GM12878 (cell line): ENCODE measurements around the gene SOCS4. TPM values are rescaled to one million over a fixed set of nuclear protein-coding genes. Genes with fewer than 3 reads are reported as not detected.
A peak's percentile ranks its signal among the peaks of the same experiment; 100 is the strongest.

Source experiments
- BACH1 ChIP-seq: fragments of 450-650 bp; IDR thresholded peaks from 2 replicates; pipeline ENCODE4 v1.6.1; 2017; ENCODE audit warnings: mild to moderate bottlenecking, borderline replicate concordance
- CBFB ChIP-seq: IDR thresholded peaks from 2 replicates; pipeline ENCODE4 v1.6.1; 2016; ENCODE audit warnings: antibody characterized with exemption, low read depth
- CEBPB ChIP-seq, 2 experiments: fragments of 150-350 bp in 1 of 2; IDR thresholded peaks; 2 replicates each; pipeline ENCODE4 v1.6.1; 2012 to 2014; ENCODE audit warnings: low read depth in 2 of 2, low read length in 2 of 2, borderline replicate concordance in 1 of 2, inconsistent platforms in 1 of 2
- CREB1 ChIP-seq: IDR thresholded peaks from 2 replicates; pipeline ENCODE4 v1.6.1; 2012; ENCODE audit warnings: low read depth, mild to moderate bottlenecking, inconsistent platforms
- DPF2 ChIP-seq: fragments of 450-650 bp; IDR thresholded peaks from 2 replicates; pipeline ENCODE4 v1.6.1; 2017; ENCODE audit warnings: mild to moderate bottlenecking
- EGR1 ChIP-seq, 2 experiments: IDR thresholded peaks; 1 replicate in 1 of 2; 2 replicates in 1 of 2; pipeline ENCODE4 v1.6.1; 2011 to 2012; ENCODE audit warnings: low read depth in 2 of 2, low read length in 2 of 2, borderline replicate concordance in 1 of 2, mild to moderate bottlenecking in 1 of 2, moderate library complexity in 1 of 2
- IKZF1 ChIP-seq: fragments of 450-650 bp; conservative IDR thresholded peaks from 2 replicates; pipeline ENCODE4 v1.6.1; 2017; ENCODE audit warnings: antibody characterized with exemption, mild to moderate bottlenecking
- KLF5 ChIP-seq: fragments of 450-650 bp; IDR thresholded peaks from 2 replicates; pipeline ENCODE4 v1.6.1; 2014; ENCODE audit warnings: mild to moderate bottlenecking; ENCODE audit not compliant: partially characterized antibody
- MTA2 ChIP-seq: fragments of 450-650 bp; IDR thresholded peaks from 2 replicates; pipeline ENCODE4 v1.6.1; 2016; ENCODE audit warnings: low read depth, mild to moderate bottlenecking, moderate library complexity
- MXI1 ChIP-seq: fragments of 150-350 bp; IDR thresholded peaks from 2 replicates; pipeline ENCODE4 v1.6.1; 2011; ENCODE audit warnings: low read depth, mild to moderate bottlenecking, inconsistent platforms, low read length, improper control_type of control experiment
- MYB ChIP-seq: fragments of 150-350 bp; IDR thresholded peaks from 2 replicates; pipeline ENCODE4 v1.6.1; 2014; ENCODE audit warnings: mild to moderate bottlenecking, low read depth, low read length, borderline replicate concordance
- NRF1 ChIP-seq: conservative IDR thresholded peaks from 2 replicates; pipeline ENCODE4 v1.6.1; 2011; ENCODE audit warnings: mild to moderate bottlenecking, low read depth, low read length, improper control_type of control experiment
- PAX5 ChIP-seq: IDR thresholded peaks from 2 replicates; pipeline ENCODE4 v1.6.1; 2011; ENCODE audit warnings: low read depth, low read length, borderline replicate concordance
- PML ChIP-seq: IDR thresholded peaks from 2 replicates; pipeline ENCODE4 v1.6.1; 2012; ENCODE audit warnings: low read length, inconsistent platforms
- POU2F2 ChIP-seq: IDR thresholded peaks from 3 replicates; pipeline ENCODE4 v1.6.1; 2011; ENCODE audit warnings: low read depth, mild to moderate bottlenecking, low read length, borderline replicate concordance
- RB1 ChIP-seq: fragments of 450-650 bp; formaldehyde crosslinking; IDR thresholded peaks from 2 replicates; pipeline ENCODE4 v1.6.1; 2017; ENCODE audit warnings: mild to moderate bottlenecking, borderline replicate concordance
- RELA ChIP-seq: fragments of 450-650 bp; IDR thresholded peaks from 2 replicates; pipeline ENCODE4 v1.8.0; 2014; ENCODE audit warnings: borderline replicate concordance; ENCODE audit not compliant: partially characterized antibody
- RUNX3 ChIP-seq: IDR thresholded peaks from 2 replicates; pipeline ENCODE4 v1.6.1; 2012; ENCODE audit warnings: low read length, inconsistent platforms
- SRF ChIP-seq, 2 experiments: IDR thresholded peaks; 2 replicates each; pipeline ENCODE4 v1.6.1; 2011; ENCODE audit warnings: low read depth in 2 of 2, low read length in 2 of 2, mild to moderate bottlenecking in 1 of 2, moderate library complexity in 1 of 2
- YY1 ChIP-seq: IDR thresholded peaks from 2 replicates; pipeline ENCODE4 v1.6.1; 2011; ENCODE audit warnings: low read depth, mild to moderate bottlenecking, low read length
- ZNF687 ChIP-seq: fragments of 450-650 bp; IDR thresholded peaks from 2 replicates; pipeline ENCODE4 v1.6.1; 2017; ENCODE audit warnings: mild to moderate bottlenecking, moderate library complexity
- polyA plus RNA-seq, 11 experiments: library from polyadenylated mRNA; depleted of rRNA in 4 of 11; unstranded in 6 of 11; stranded (reverse) in 5 of 11; fragments of >200 nt; fragmentation: Nextera tagmentation in 4 of 11; fragmentation: Illumina TruSeq in 1 of 11; extraction: Ambion mirVana in 4 of 11; extraction: Trizol in 1 of 11; gene quantifications; 1 replicate in 1 of 11; 2 replicates in 10 of 11; pipeline versions ENCODE4 v1.2.1 to v1.2.3, GENCODE V29; 2011 to 2016; ENCODE audit warnings: inconsistent platforms in 2 of 11, missing spikeins in 2 of 11, low read depth in 1 of 11
- total RNA-seq, 4 experiments: library from RNA; depleted of rRNA in 3 of 4; stranded (reverse); fragments of >200 nt in 3 of 4; fragmentation: Illumina TruSeq in 1 of 4; extraction: Trizol in 1 of 4; gene quantifications; 2 replicates each; pipeline versions ENCODE4 v1.2.1 to v1.2.3, GENCODE V29; 2013 to 2021
- TF ChIP-seq, protein P1 (sequence below): fragments of 450-650 bp; IDR thresholded peaks from 2 replicates; pipeline ENCODE4 v1.6.1; 2018; ENCODE audit warnings: mild to moderate bottlenecking, low read depth, moderate library complexity; ENCODE audit not compliant: partially characterized antibody
- TF ChIP-seq, protein P2 (sequence below): fragments of 450-650 bp; IDR thresholded peaks from 2 replicates; pipeline ENCODE4 v1.6.1; 2017; ENCODE audit warnings: low read depth, mild to moderate bottlenecking, moderate library complexity

Gene SOCS4
- total and polyA plus RNA-seq, 10 of the 15 experiments (the other 5 are each of a cell fraction or from before 2014, with no cell fraction given): 5.7 to 31.5 (median 20.8) TPM

DNA sequence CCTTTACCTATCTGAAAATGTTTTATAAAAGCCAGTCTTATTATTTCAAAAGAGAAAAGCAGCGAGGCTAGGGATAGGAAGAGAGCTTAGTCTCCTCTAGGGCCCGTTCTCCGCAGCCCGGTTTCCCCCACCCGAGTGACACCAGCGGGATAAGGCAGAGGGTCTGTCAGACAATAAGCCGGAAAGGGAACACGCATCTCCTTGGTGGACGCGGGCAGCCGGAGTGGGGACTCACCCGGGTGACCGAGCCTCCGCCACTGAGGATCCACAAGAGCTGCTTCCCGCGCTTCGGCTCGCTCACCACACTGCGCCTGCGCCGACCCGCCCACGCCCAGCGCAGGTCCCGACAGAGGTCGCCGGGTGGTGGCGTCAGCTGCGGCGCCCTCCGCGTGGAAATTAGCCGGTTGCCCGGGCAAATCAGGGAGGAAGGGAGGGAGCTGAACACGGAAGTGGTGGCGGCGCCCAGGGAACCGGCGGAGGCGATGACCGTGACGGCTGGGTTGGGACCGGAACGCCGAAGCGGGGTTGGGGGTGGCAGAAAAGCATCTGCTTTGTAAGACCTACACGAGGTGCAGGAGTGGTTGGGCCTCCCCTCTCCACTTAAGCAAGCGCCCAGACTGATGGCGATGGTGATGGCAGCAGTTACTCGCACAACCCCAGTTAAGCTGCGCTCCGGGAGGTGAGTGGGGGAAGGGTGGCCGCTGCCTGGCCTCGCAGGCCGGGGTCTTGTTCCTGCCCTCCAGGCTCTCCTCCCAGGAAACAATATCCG lies at the start of gene SOCS4, which contains the start of gene WDHD1 (continued):
- peak; percentile 99 for TF ChIP-seq PAX5
- peak; percentile 92 for TF ChIP-seq PML
- peak; percentile 76 for TF ChIP-seq RELA
- peak in 1 of 2 experiments; percentile 84; a peak in 2 of 4 replicates for TF ChIP-seq SRF (IDR thresholded peaks at IDR 0.05; ENCODE audit: low read depth in 2 of 2, low read length in 2 of 2)
- peak; percentile 42 for TF ChIP-seq RUNX3
- peak; percentile 100 for TF ChIP-seq RB1
- TF ChIP-seq ZNF687: peak; percentile 74
- peak; percentile 87 to 100 for TF ChIP-seq EGR1 (IDR thresholded peaks at IDR 0.05; ENCODE audit: borderline replicate concordance in 1 of 2, low read depth in 2 of 2, low read length in 2 of 2)
- TF ChIP-seq BACH1: peak; percentile 80
- TF ChIP-seq POU2F2: peak; percentile 84
- TF ChIP-seq, protein P1, sequence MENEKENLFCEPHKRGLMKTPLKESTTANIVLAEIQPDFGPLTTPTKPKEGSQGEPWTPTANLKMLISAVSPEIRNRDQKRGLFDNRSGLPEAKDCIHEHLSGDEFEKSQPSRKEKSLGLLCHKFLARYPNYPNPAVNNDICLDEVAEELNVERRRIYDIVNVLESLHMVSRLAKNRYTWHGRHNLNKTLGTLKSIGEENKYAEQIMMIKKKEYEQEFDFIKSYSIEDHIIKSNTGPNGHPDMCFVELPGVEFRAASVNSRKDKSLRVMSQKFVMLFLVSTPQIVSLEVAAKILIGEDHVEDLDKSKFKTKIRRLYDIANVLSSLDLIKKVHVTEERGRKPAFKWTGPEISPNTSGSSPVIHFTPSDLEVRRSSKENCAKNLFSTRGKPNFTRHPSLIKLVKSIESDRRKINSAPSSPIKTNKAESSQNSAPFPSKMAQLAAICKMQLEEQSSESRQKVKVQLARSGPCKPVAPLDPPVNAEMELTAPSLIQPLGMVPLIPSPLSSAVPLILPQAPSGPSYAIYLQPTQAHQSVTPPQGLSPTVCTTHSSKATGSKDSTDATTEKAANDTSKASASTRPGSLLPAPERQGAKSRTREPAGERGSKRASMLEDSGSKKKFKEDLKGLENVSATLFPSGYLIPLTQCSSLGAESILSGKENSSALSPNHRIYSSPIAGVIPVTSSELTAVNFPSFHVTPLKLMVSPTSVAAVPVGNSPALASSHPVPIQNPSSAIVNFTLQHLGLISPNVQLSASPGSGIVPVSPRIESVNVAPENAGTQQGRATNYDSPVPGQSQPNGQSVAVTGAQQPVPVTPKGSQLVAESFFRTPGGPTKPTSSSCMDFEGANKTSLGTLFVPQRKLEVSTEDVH: peak; percentile 62
- no peak for TF ChIP-seq CEBPB (IDR thresholded peaks at IDR 0.05; ENCODE audit: borderline replicate concordance in 1 of 2, low read depth in 2 of 2, low read length in 2 of 2)
- peak; percentile 5; the same call in 1 of the 2 replicates for TF ChIP-seq MYB
- TF ChIP-seq CBFB: peak; percentile 39; the same call in 1 of the 2 replicates
- TF ChIP-seq KLF5: no peak
- peak; percentile 91 for TF ChIP-seq DPF2
- peak; percentile 96 for TF ChIP-seq IKZF1
- TF ChIP-seq MTA2: peak; percentile 45
- peak; percentile 99 for TF ChIP-seq CREB1
- peak; percentile 95 for TF ChIP-seq MXI1
- peak; percentile 74; the same call in 1 of the 2 replicates for TF ChIP-seq YY1
- peak; percentile 58 for TF ChIP-seq NRF1
- TF ChIP-seq, protein P2, sequence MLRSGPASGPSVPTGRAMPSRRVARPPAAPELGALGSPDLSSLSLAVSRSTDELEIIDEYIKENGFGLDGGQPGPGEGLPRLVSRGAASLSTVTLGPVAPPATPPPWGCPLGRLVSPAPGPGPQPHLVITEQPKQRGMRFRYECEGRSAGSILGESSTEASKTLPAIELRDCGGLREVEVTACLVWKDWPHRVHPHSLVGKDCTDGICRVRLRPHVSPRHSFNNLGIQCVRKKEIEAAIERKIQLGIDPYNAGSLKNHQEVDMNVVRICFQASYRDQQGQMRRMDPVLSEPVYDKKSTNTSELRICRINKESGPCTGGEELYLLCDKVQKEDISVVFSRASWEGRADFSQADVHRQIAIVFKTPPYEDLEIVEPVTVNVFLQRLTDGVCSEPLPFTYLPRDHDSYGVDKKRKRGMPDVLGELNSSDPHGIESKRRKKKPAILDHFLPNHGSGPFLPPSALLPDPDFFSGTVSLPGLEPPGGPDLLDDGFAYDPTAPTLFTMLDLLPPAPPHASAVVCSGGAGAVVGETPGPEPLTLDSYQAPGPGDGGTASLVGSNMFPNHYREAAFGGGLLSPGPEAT: peak; percentile 85
